Stimulated activated CD4-positive, alpha-beta T cell treated with anti-CD3 and anti-CD28 coated beads, Interleukin-12 subunit alpha, Interleukin-12 subunit beta, amount 100 ng/mL, for 4 hours (primary cell): ENCODE results near the gene ALCAM.
"Not testable (repeated sequence)": the region's sequence is repeated elsewhere in the genome, so short reads cannot be mapped to it uniquely, and the experiment has no call there.

Experiments used
- DNase-seq: peaks from one replicate; pipeline ENCODE4 v3.0.0-alpha.2; 2020

The ALCAM gene

GRCh38 chr3:105392598-105392997 is 25.9 kb downstream of the ALCAM start:
- DNase-seq = not testable (repeated sequence)

- no peak for DNase-seq
These were observed 27.5 kb downstream of the ALCAM start for GRCh38 chr3:105394177-105394576.

GRCh38 chr3:105397974-105398373 is 31.3 kb downstream of the ALCAM start:
- no peak for DNase-seq

GRCh38 chr3:105398437-105398836 is 31.7 kb downstream of the ALCAM start:
- DNase-seq = no peak

- DNase-seq = no peak
These were observed 32.4 kb downstream of the ALCAM start for GRCh38 chr3:105399062-105399461.

- no peak for DNase-seq
These were observed 32.9 kb downstream of the ALCAM start for GRCh38 chr3:105399611-105400010.

- no peak for DNase-seq
These were observed 34.5 kb downstream of the ALCAM start for GRCh38 chr3:105401254-105401653.

GRCh38 chr3:105401691-105402149 is 35.0 kb downstream of the ALCAM start:
- DNase-seq = no peak

GRCh38 chr3:105402287-105402801 is 35.6 kb downstream of the ALCAM start:
- DNase-seq = no peak

- DNase-seq = not testable (repeated sequence)
These were observed 36.3 kb downstream of the ALCAM start for GRCh38 chr3:105403034-105403433.

GRCh38 chr3:105406268-105406667 is 39.6 kb downstream of the ALCAM start:
- DNase-seq = no peak

- DNase-seq = no peak
These were observed 42.7 kb downstream of the ALCAM start for GRCh38 chr3:105409364-105409763.

GRCh38 chr3:105413343-105413887 is 46.7 kb downstream of the ALCAM start:
- DNase-seq = no peak

GRCh38 chr3:105414841-105415240 is 48.1 kb downstream of the ALCAM start:
- no peak for DNase-seq

GRCh38 chr3:105415951-105416350 is 49.2 kb downstream of the ALCAM start:
- no peak for DNase-seq

- DNase-seq = no peak
These were observed 51.0 kb downstream of the ALCAM start for GRCh38 chr3:105417525-105418289.

GRCh38 chr3:105422645-105423044 is 55.9 kb downstream of the ALCAM start:
- no peak for DNase-seq

- no peak for DNase-seq
These were observed 56.7 kb downstream of the ALCAM start for GRCh38 chr3:105423397-105423796.

GRCh38 chr3:105424412-105425152 is 57.9 kb downstream of the ALCAM start:
- DNase-seq = no peak

GRCh38 chr3:105425153-105425502 is 58.4 kb downstream of the ALCAM start:
- DNase-seq = no peak

- DNase-seq = no peak
These were observed 60.6 kb downstream of the ALCAM start for GRCh38 chr3:105427332-105427731.

GRCh38 chr3:105429034-105429762 is 62.5 kb downstream of the ALCAM start:
- no peak for DNase-seq

GRCh38 chr3:105430455-105430854 is 63.7 kb downstream of the ALCAM start:
- DNase-seq = no peak
